ENCODE measurements around the gene OR10H5.
A peak's percentile ranks its signal among the peaks of the same experiment; 100 is the strongest.
"Not testable (repeated sequence)": the region's sequence is repeated elsewhere in the genome, so short reads cannot be mapped to it uniquely, and the experiment has no call there.

Gene OR10H5

GRCh38 chr19:15840833-15841232, 53.4 kb downstream of the OR10H5 start:
- H3F3A ChIP-seq (ENCODE audit: control insufficient read depth, insufficient read depth) = peaks cover 7% of the 10 kb centered on the region; the same call in 1 of the 2 replicates
- no peak for TF ChIP-seq EZH2phosphoT487 (IDR thresholded peaks at IDR 0.05; ENCODE audit: borderline replicate concordance, low read length)
- TF ChIP-seq, protein P1, sequence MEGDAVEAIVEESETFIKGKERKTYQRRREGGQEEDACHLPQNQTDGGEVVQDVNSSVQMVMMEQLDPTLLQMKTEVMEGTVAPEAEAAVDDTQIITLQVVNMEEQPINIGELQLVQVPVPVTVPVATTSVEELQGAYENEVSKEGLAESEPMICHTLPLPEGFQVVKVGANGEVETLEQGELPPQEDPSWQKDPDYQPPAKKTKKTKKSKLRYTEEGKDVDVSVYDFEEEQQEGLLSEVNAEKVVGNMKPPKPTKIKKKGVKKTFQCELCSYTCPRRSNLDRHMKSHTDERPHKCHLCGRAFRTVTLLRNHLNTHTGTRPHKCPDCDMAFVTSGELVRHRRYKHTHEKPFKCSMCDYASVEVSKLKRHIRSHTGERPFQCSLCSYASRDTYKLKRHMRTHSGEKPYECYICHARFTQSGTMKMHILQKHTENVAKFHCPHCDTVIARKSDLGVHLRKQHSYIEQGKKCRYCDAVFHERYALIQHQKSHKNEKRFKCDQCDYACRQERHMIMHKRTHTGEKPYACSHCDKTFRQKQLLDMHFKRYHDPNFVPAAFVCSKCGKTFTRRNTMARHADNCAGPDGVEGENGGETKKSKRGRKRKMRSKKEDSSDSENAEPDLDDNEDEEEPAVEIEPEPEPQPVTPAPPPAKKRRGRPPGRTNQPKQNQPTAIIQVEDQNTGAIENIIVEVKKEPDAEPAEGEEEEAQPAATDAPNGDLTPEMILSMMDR (IDR thresholded peaks at IDR 0.05; ENCODE audit: low read depth, low read length, poor library complexity, severe bottlenecking) = no peak
- H3K36me3 ChIP-seq (ENCODE audit: control insufficient read depth, low read length) = peaks cover 4% of the 10 kb centered on the region; the same call in 1 of the 2 replicates
- peaks cover 2% of the 10 kb centered on the region; the same call in 1 of the 2 replicates for H3K27me3 ChIP-seq (ENCODE audit: control insufficient read depth, low read length)
- no peaks in the 10 kb centered on the region for H3K79me2 ChIP-seq (ENCODE audit: control insufficient read depth, low read length)
- H3K27ac ChIP-seq (ENCODE audit: low read depth, low read length) = no peak overlapping the region
- no peak overlapping the region for H3K4me3 ChIP-seq (ENCODE audit: low read length)
- no peak overlapping the region for H3K4me2 ChIP-seq (ENCODE audit: low read length)
- H3K9me2 ChIP-seq (replicated peaks; ENCODE audit: control insufficient read depth, low read length) = no peaks in the 10 kb centered on the region
- no peaks in the 10 kb centered on the region for H4K20me1 ChIP-seq (ENCODE audit: control insufficient read depth, insufficient read depth, low read depth, low read length)
- no peaks in the 10 kb centered on the region for H3K9me3 ChIP-seq (ENCODE audit: control insufficient read depth, insufficient read depth, low read length)
- peaks cover 11% of the 10 kb centered on the region for H3K4me1 ChIP-seq (ENCODE audit: control insufficient read depth, low read length)

DNA sequence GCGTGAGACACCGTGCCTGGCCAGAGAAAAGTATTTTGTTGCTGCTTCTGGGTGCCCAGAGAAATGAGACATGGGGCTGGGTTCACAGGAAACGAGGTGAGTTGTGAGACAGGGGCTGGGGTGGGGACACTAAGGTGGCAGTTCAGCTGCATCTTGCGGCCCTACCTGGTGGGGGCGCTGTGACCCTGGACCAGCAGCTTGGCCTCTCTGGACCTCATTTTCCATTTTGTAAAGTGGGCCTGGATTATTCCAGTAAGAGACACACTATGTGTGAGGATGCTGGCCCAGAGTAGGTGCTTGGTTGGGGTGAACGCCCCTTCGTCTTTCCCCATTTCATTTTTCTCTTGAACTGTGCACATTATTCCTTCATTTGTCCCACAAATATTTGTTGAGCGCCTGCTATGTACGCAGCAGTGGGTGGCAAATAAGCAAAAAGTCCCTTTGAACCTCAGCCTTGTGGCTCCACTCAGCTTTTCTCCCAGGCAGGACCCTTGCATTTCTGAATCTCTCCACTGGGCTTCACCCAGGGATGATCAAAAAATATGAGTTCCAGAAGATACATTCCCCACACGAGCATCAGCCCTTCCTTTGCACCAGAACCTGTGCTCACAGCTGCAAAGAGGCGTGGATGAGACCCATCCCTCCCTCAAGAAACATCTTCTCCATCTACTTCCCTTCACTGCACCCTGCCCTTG, 54.6 kb downstream of the OR10H5 start:
- H3K27me3 ChIP-seq (ENCODE audit: control insufficient read depth, low read length) = peaks cover 4% of the 10 kb centered on the region; the same call in 1 of the 2 replicates
- H3K79me2 ChIP-seq (ENCODE audit: control insufficient read depth, low read length) = no peaks in the 10 kb centered on the region
- H3K9me3 ChIP-seq (ENCODE audit: control insufficient read depth, insufficient read depth, low read length) = no peaks in the 10 kb centered on the region
- no peak overlapping the region for H3K4me2 ChIP-seq (ENCODE audit: low read length)
- no peaks in the 10 kb centered on the region for H3K9me2 ChIP-seq (replicated peaks; ENCODE audit: control insufficient read depth, low read length)
- H4K20me1 ChIP-seq (ENCODE audit: control insufficient read depth, insufficient read depth, low read depth, low read length) = no peaks in the 10 kb centered on the region
- H3K4me1 ChIP-seq (ENCODE audit: control insufficient read depth, low read length) = peaks cover 6% of the 10 kb centered on the region
- no peak overlapping the region for H3K27ac ChIP-seq (ENCODE audit: low read depth, low read length)
- TF ChIP-seq, protein P1 (IDR thresholded peaks at IDR 0.05; ENCODE audit: low read depth, low read length, poor library complexity, severe bottlenecking) = peak; percentile 59
- TF ChIP-seq EZH2phosphoT487 (IDR thresholded peaks at IDR 0.05; ENCODE audit: borderline replicate concordance, low read length) = no peak
- H3F3A ChIP-seq (ENCODE audit: control insufficient read depth, insufficient read depth) = peaks cover 3% of the 10 kb centered on the region; the same call in 1 of the 2 replicates
- no peaks in the 10 kb centered on the region for H3K36me3 ChIP-seq (ENCODE audit: control insufficient read depth, low read length)
- H3K4me3 ChIP-seq (ENCODE audit: low read length) = no peak overlapping the region

- no peaks in the 10 kb centered on the region for H3K9me3 ChIP-seq (ENCODE audit: control insufficient read depth, insufficient read depth, low read length)
- H4K20me1 ChIP-seq (ENCODE audit: control insufficient read depth, insufficient read depth, low read depth, low read length) = no peaks in the 10 kb centered on the region
- H3K27me3 ChIP-seq (ENCODE audit: control insufficient read depth, low read length) = peaks cover 6% of the 10 kb centered on the region; the same call in 1 of the 2 replicates
Observed at GRCh38 chr19:15843203-15843893, 55.9 kb downstream of the OR10H5 start.

GRCh38 chr19:15843894-15844222, 56.4 kb downstream of the OR10H5 start:
- not testable (repeated sequence) for H3K27me3 ChIP-seq (ENCODE audit: control insufficient read depth, low read length); H3K36me3 ChIP-seq (ENCODE audit: control insufficient read depth, low read length); H3K4me1 ChIP-seq (ENCODE audit: control insufficient read depth, low read length); H3K4me2 ChIP-seq (ENCODE audit: low read length); H3K27ac ChIP-seq (ENCODE audit: low read depth, low read length); H3K9me2 ChIP-seq (replicated peaks; ENCODE audit: control insufficient read depth, low read length); H3K9me3 ChIP-seq (ENCODE audit: control insufficient read depth, insufficient read depth, low read length); H3K4me3 ChIP-seq (ENCODE audit: low read length); H4K20me1 ChIP-seq (ENCODE audit: control insufficient read depth, insufficient read depth, low read depth, low read length); H3F3A ChIP-seq (ENCODE audit: control insufficient read depth, insufficient read depth); H3K79me2 ChIP-seq (ENCODE audit: control insufficient read depth, low read length)

More at GRCh38 chr19:15843203-15843893, 55.9 kb downstream of the OR10H5 start:
- no peaks in the 10 kb centered on the region for H3K36me3 ChIP-seq (ENCODE audit: control insufficient read depth, low read length)
- no peak overlapping the region for H3K4me2 ChIP-seq (ENCODE audit: low read length)
- no peaks in the 10 kb centered on the region; the same call in 1 of the 2 replicates for H3K4me1 ChIP-seq (ENCODE audit: control insufficient read depth, low read length)
- H3K27ac ChIP-seq (ENCODE audit: low read depth, low read length) = no peak overlapping the region
- H3K9me2 ChIP-seq (replicated peaks; ENCODE audit: control insufficient read depth, low read length) = no peaks in the 10 kb centered on the region
- H3F3A ChIP-seq (ENCODE audit: control insufficient read depth, insufficient read depth) = no peaks in the 10 kb centered on the region
- TF ChIP-seq, protein P1 (IDR thresholded peaks at IDR 0.05; ENCODE audit: low read depth, low read length, poor library complexity, severe bottlenecking) = no peak
- TF ChIP-seq EZH2phosphoT487 (IDR thresholded peaks at IDR 0.05; ENCODE audit: borderline replicate concordance, low read length) = no peak
- no peak overlapping the region for H3K4me3 ChIP-seq (ENCODE audit: low read length)
- no peaks in the 10 kb centered on the region for H3K79me2 ChIP-seq (ENCODE audit: control insufficient read depth, low read length)

Data from DOHH2 (cell line).